ENCODE measurements around the gene TMOD4. TPM values are rescaled to one million over a fixed set of nuclear protein-coding genes. Genes with fewer than 3 reads are reported as not detected.

Gene TMOD4
- total RNA-seq, 1 experiment from 2014 or later, result 0.52 TPM

Other genes with a start within 250 kb of the TMOD4 start
- 47.0 and 60.1 TPM in 2 replicates for gene SETDB1, start 249.6 kb downstream of the TMOD4 start, total RNA-seq (2014; rRNA removed; shearing (Covaris generic); ENCODE audit: low replicate concordance)
- 91.6 and 140 TPM in 2 replicates for gene CERS2, start 201.1 kb downstream of the TMOD4 start, total RNA-seq (2014; rRNA removed; shearing (Covaris generic); ENCODE audit: low replicate concordance)
- gene ANXA9, start 193.7 kb downstream of the TMOD4 start, total RNA-seq (2014; rRNA removed; shearing (Covaris generic); ENCODE audit: low replicate concordance), result 0.19 and 0.47 TPM in 2 replicates
- 9.9 and 13.0 TPM in 2 replicates for gene MINDY1, start 169.1 kb downstream of the TMOD4 start, total RNA-seq (2014; rRNA removed; shearing (Covaris generic); ENCODE audit: low replicate concordance)
- 28.8 and 35.0 TPM in 2 replicates for gene PRUNE1, start 167.5 kb downstream of the TMOD4 start, total RNA-seq (2014; rRNA removed; shearing (Covaris generic); ENCODE audit: low replicate concordance)
- 0.63 and 1.4 TPM in 2 replicates for gene BNIPL, start 139.4 kb downstream of the TMOD4 start, total RNA-seq (2014; rRNA removed; shearing (Covaris generic); ENCODE audit: low replicate concordance)
- gene C1orf56, start 128.2 kb downstream of the TMOD4 start, total RNA-seq (2014; rRNA removed; shearing (Covaris generic); ENCODE audit: low replicate concordance), result 2.5 and 4.6 TPM in 2 replicates
- 90.8 and 100 TPM in 2 replicates for gene CDC42SE1, start 116.4 kb downstream of the TMOD4 start, total RNA-seq (2014; rRNA removed; shearing (Covaris generic); ENCODE audit: low replicate concordance)
- 5.3 and 8.3 TPM in 2 replicates for gene MLLT11, start 115.6 kb downstream of the TMOD4 start, total RNA-seq (2014; rRNA removed; shearing (Covaris generic); ENCODE audit: low replicate concordance)
- 6.7 and 6.9 TPM in 2 replicates for gene GABPB2, start 105.2 kb downstream of the TMOD4 start, total RNA-seq (2014; rRNA removed; shearing (Covaris generic); ENCODE audit: low replicate concordance)
- gene SEMA6C, start 29.4 kb downstream of the TMOD4 start, total RNA-seq (2014; rRNA removed; shearing (Covaris generic); ENCODE audit: low replicate concordance), result 1.4 and 1.6 TPM in 2 replicates
- 29.3 and 30.7 TPM in 2 replicates for gene TNFAIP8L2, start 19.3 kb downstream of the TMOD4 start, total RNA-seq (2014; rRNA removed; shearing (Covaris generic); ENCODE audit: low replicate concordance)
- 2.1 and 6.6 TPM in 2 replicates for gene LYSMD1, start 10.1 kb downstream of the TMOD4 start, total RNA-seq (2014; rRNA removed; shearing (Covaris generic); ENCODE audit: low replicate concordance)
- gene SCNM1, start 9.8 kb downstream of the TMOD4 start, total RNA-seq (2014; rRNA removed; shearing (Covaris generic); ENCODE audit: low replicate concordance), result 78.9 and 84.1 TPM in 2 replicates
- 54.4 and 59.8 TPM in 2 replicates for gene VPS72, start 14.2 kb upstream of the TMOD4 start, total RNA-seq (2014; rRNA removed; shearing (Covaris generic); ENCODE audit: low replicate concordance)
- gene PIP5K1A, start 22.6 kb upstream of the TMOD4 start, total RNA-seq (2014; rRNA removed; shearing (Covaris generic); ENCODE audit: low replicate concordance), result 72.8 and 75.9 TPM in 2 replicates
- gene PSMD4, start 78.8 kb upstream of the TMOD4 start, total RNA-seq (2014; rRNA removed; shearing (Covaris generic); ENCODE audit: low replicate concordance), result 99.7 and 167 TPM in 2 replicates
- gene ZNF687, start 106.3 kb upstream of the TMOD4 start, total RNA-seq (2014; rRNA removed; shearing (Covaris generic); ENCODE audit: low replicate concordance), result 21.3 and 33.5 TPM in 2 replicates
- 29.4 and 42.6 TPM in 2 replicates for gene PI4KB, start 151.4 kb upstream of the TMOD4 start, total RNA-seq (2014; rRNA removed; shearing (Covaris generic); ENCODE audit: low replicate concordance)
- gene RFX5, start 171.3 kb upstream of the TMOD4 start, total RNA-seq (2014; rRNA removed; shearing (Covaris generic); ENCODE audit: low replicate concordance), result 101 and 159 TPM in 2 replicates
- gene SELENBP1, start 196.7 kb upstream of the TMOD4 start, total RNA-seq (2014; rRNA removed; shearing (Covaris generic); ENCODE audit: low replicate concordance), result not detected in 2 replicates
- gene PSMB4, start 223.6 kb upstream of the TMOD4 start, total RNA-seq (2014; rRNA removed; shearing (Covaris generic); ENCODE audit: low replicate concordance), result 346 and 381 TPM in 2 replicates

Data from Karpas-422 (cell line).